Transverse colon (tissue), 4 donors: ENCODE measurements around the gene GPSM3. TPM values are rescaled to one million over a fixed set of nuclear protein-coding genes. Genes with fewer than 3 reads are reported as not detected.

Experiments used
- DNase-seq: peaks from one replicate; pipeline ENCODE4 v3.0.0-alpha.2; 2019
- H3K27ac ChIP-seq, 4 donors: fragments of 200-600 bp; sonication (generic); 2 replicates each; pipeline ENCODE4 v1.5.1; 2016 to 2018; ENCODE audit warnings: inconsistent platforms in 4 of 4
- H3K27me3 ChIP-seq: fragments of 200-600 bp; sonication (generic); 2 replicates; pipeline ENCODE4 v1.5.1; 2017; ENCODE audit warnings: inconsistent platforms
- H3K36me3 ChIP-seq, 4 donors: fragments of 200-600 bp; sonication (generic); 2 replicates each; pipeline ENCODE4 v1.5.1; 2017 to 2019; ENCODE audit warnings: inconsistent platforms in 4 of 4
- H3K4me1 ChIP-seq, 4 donors: fragments of 200-600 bp; sonication (generic); 2 replicates each; pipeline ENCODE4 v1.5.1; 2017 to 2020; ENCODE audit warnings: inconsistent platforms in 4 of 4
- H3K4me3 ChIP-seq, 4 donors: fragments of 200-600 bp; sonication (generic); 1 replicate in 1 of 4; 2 replicates in 3 of 4; pipeline versions ENCODE4 v1.5.1 to v1.6.1; 2017 to 2019; ENCODE audit warnings: inconsistent platforms in 4 of 4
- H3K9me3 ChIP-seq, 2 donors: fragments of 200-600 bp; sonication (generic); 2 replicates each; pipeline ENCODE4 v1.5.1; 2017 to 2019; ENCODE audit warnings: inconsistent platforms in 2 of 2
- EP300 ChIP-seq: sonication (generic); formaldehyde crosslinking; IDR thresholded peaks from one replicate; pipeline ENCODE4 v1.6.1; 2017; ENCODE audit warnings: antibody characterized with exemption, low read depth
- POLR2A ChIP-seq: fragments of 450-650 bp; IDR thresholded peaks from one replicate; pipeline ENCODE4 v1.6.1; 2016; ENCODE audit warnings: antibody characterized with exemption, mild to moderate bottlenecking, moderate library complexity
- POLR2AphosphoS5 ChIP-seq, 3 donors: sonication (generic); formaldehyde crosslinking; IDR thresholded peaks; one replicate each; pipeline ENCODE4 v1.6.1; 2016; ENCODE audit warnings: antibody characterized with exemption in 3 of 3
- WGBS, 2 donors: methylation state at CpG; one replicate each; pipeline ENCODE4 v1.1.5; 2018; ENCODE audit warnings: low coverage in 1 of 2; 5-methylcytosine and 5-hydroxymethylcytosine counted together
- in situ Hi-C, 4 donors: fragments of 200-750 bp; cut with MboI; loops; one replicate each; pipeline versions ENCODE4 v1.15.0 to v1.15.1; 2017; ENCODE audit warnings: low sequenced_read_pairs in 3 of 4, low pct_ligation_motif_present in 1 of 4, low pct_unique_long_range_greater_than_20kb in 1 of 4
- intact Hi-C: fragments of 100-400 bp; cut with DNase I; formaldehyde crosslinking; loops from one replicate; pipeline ENCODE4 v1.15.1; 2023; ENCODE audit warnings: low total_unique reads
- total RNA-seq, 4 donors: library from RNA; depleted of rRNA; stranded (reverse); fragments of >200 nt; gene quantifications; one replicate each; pipeline ENCODE4 v1.1.0, GENCODE V29; 2016
- TF ChIP-seq, protein P1 (sequence below), 5 experiments: fragments of 200-600 bp in 3 of 5; fragments of 450-650 bp in 2 of 5; sonication (generic) in 3 of 5; IDR thresholded peaks; 1 replicate in 2 of 5; 2 replicates in 3 of 5; pipeline ENCODE4 v1.5.1; 2016 to 2017; ENCODE audit warnings: antibody characterized with exemption in 5 of 5, inconsistent platforms in 3 of 5, mild to moderate bottlenecking in 2 of 5, moderate library complexity in 1 of 5

GPSM3 gene
- total RNA-seq, 4 donors from 2014 or later, result 1.00 to 8.6 (median 6.7) TPM

DNA sequence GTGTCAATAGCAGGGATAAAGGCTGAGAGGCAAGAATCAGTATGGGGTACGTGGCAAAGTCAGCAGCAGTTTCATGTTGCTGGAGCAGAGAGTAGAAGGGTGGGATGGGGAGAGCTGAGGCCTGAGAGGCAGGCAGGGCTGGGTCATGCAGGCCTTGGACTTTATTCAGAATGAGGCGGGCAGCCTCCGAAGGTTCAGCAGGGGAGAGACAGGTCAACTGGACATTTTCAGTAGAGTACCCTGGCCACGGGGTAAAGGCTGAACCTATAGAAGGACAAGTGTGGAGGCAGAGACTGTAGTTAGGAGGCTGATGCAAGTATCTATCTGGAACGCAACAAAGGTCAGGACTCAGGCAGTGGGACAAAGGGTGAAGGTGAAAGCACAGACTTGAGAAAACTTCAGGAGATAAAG lies 17.8 kb upstream of the GPSM3 start:
- 87 to 88% methylated on average over 2 to 5 of the region's 5 CpGs for WGBS, 2 donors
- TF ChIP-seq, protein P1, sequence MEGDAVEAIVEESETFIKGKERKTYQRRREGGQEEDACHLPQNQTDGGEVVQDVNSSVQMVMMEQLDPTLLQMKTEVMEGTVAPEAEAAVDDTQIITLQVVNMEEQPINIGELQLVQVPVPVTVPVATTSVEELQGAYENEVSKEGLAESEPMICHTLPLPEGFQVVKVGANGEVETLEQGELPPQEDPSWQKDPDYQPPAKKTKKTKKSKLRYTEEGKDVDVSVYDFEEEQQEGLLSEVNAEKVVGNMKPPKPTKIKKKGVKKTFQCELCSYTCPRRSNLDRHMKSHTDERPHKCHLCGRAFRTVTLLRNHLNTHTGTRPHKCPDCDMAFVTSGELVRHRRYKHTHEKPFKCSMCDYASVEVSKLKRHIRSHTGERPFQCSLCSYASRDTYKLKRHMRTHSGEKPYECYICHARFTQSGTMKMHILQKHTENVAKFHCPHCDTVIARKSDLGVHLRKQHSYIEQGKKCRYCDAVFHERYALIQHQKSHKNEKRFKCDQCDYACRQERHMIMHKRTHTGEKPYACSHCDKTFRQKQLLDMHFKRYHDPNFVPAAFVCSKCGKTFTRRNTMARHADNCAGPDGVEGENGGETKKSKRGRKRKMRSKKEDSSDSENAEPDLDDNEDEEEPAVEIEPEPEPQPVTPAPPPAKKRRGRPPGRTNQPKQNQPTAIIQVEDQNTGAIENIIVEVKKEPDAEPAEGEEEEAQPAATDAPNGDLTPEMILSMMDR (IDR thresholded peaks at IDR 0.05), result no peak
- TF ChIP-seq POLR2A, result no peak
- TF ChIP-seq EP300, result no peak
- no peak for TF ChIP-seq POLR2AphosphoS5 (IDR thresholded peaks at IDR 0.05)
- in situ Hi-C loops (no loop called here), intact Hi-C loops (no loop called here)
- H3K4me3 ChIP-seq, result no peak overlapping the region
- H3K27ac ChIP-seq, result no peak overlapping the region
- no peaks in the 10 kb centered on the region for H3K36me3 ChIP-seq
- H3K27me3 ChIP-seq, result no peaks in the 10 kb centered on the region
- H3K4me1 ChIP-seq, result no peaks in the 10 kb centered on the region
- DNase-seq, result no peak
- H3K9me3 ChIP-seq, result no peaks in the 10 kb centered on the region

DNA sequence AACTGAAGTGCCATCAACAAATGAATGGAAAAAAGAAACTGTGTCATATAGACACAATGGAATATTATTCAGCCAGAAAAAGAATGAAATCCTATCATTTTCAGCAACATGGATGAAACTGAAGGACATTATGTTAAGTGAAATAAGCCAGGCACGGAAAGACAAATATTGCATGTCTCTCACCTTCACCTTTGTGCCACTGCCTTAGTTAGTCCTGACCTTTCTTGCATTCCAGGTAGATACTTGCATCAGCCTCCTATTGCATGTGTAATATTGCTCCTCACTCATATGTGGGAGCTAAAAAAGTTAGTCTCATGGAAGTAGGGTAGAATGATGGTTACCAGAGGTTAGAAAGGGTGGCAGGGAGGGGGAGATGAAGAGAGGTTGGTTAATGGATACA lies 16.6 kb upstream of the GPSM3 start:
- in situ Hi-C loops, result no loop called here
- 79 to 100% methylated on average over 1 of the region's 1 CpG for WGBS, 2 donors
- TF ChIP-seq POLR2AphosphoS5 (IDR thresholded peaks at IDR 0.05) (no peak), EP300 (no peak), POLR2A (no peak)
- TF ChIP-seq, protein P1 (IDR thresholded peaks at IDR 0.05), result no peak
- Histone ChIP-seq H3K27ac (no peak overlapping the region), H3K4me1 (no peaks in the 10 kb centered on the region), H3K9me3 (no peaks in the 10 kb centered on the region), H3K36me3 (no peaks in the 10 kb centered on the region), H3K27me3 (no peaks in the 10 kb centered on the region), H3K4me3 (no peak overlapping the region)
- intact Hi-C loops, result no loop called here
- no peak for DNase-seq

DNA sequence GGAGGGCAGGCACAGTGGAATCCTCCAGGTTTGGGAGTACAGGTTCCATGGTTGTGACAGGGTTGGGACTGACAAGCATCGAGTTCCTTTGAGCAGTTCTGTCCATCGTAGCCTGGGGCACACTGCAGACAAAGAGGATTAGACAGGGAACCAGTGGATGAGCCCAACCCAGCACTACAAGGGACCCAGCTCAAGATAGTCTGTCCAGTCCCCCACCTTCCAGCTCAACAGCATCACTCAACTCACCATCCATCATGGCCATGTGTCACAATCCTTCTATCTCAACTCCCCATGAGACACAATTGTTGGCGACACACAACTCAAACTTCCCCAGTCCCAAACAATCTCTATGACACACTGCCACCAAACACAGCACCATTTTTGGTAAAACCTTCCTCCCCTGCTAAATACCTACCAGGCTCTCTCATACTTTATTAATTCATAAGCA lies 11.8 kb upstream of the GPSM3 start:
- WGBS, 2 donors, result 87 to 100% methylated on average over 1 to 3 of the region's 3 CpGs
- no peaks in the 10 kb centered on the region for H3K36me3 ChIP-seq
- no peaks in the 10 kb centered on the region for H3K9me3 ChIP-seq
- H3K4me3 ChIP-seq, result no peak overlapping the region
- DNase-seq, result no peak
- no peaks in the 10 kb centered on the region for H3K4me1 ChIP-seq
- no peaks in the 10 kb centered on the region for H3K27me3 ChIP-seq
- in situ Hi-C loops (no loop called here), intact Hi-C loops (no loop called here)
- TF ChIP-seq, protein P1 (IDR thresholded peaks at IDR 0.05), result no peak
- TF ChIP-seq POLR2A (no peak), POLR2AphosphoS5 (IDR thresholded peaks at IDR 0.05) (no peak), EP300 (no peak)
- H3K27ac ChIP-seq, result no peak overlapping the region

DNA sequence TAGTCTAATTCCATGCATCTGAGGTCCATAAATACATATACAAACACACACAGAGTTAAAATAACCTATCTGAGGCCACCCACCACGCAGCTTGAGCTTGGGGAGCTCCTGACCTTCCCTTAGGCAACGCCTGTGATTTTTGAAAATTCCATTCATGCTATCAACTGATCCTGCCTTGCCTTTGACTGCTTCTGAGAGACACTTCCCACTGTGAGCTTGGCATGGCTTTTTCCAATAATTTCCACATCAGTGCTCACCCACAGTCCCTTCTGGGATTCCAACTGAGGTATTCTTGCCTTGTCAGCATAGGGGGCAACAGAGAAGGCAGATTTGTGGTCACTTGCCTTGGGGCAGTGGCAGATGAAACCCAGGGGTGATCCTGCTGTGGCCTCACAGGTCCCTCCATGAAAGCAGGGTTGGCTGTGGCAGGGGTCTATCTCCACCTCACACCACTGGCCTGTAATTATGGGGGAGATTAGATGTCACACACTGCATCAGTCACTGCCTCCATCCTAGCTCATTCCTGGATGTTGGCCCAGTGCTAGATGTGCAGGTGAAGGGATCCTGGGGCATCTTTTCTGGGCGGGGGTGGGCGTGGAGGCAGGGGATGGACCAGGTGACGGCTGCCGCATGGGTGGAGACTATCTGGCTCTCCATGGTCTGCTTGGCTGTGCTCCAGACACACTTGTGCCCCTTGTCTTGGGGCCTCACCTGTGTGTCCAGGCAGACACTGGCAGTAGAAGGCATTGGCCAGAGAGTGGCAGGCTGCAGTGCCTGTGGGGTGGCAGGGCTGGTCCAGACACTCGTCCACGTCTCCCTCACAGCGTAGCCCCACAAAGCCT lies 11.2 kb upstream of the GPSM3 start:
- Histone ChIP-seq H3K4me1 (no peaks in the 10 kb centered on the region), H3K36me3 (no peaks in the 10 kb centered on the region), H3K4me3 (no peak overlapping the region), H3K27ac (no peak overlapping the region), H3K27me3 (no peaks in the 10 kb centered on the region), H3K9me3 (no peaks in the 10 kb centered on the region)
- intact Hi-C loops (no loop called here), in situ Hi-C loops (no loop called here)
- TF ChIP-seq POLR2A (no peak), POLR2AphosphoS5 (IDR thresholded peaks at IDR 0.05) (no peak)
- TF ChIP-seq, protein P1 (IDR thresholded peaks at IDR 0.05), result no peak
- no peak for DNase-seq
- WGBS, 2 donors, result 79 to 90% methylated on average over 2 to 9 of the region's 9 CpGs
